Epithelial cell of esophagus (primary cell): ENCODE results near the gene IL18RAP.

Experiments used
- DNase-seq: peaks from one replicate; pipeline ENCODE4 v3.0.0; 2010; ENCODE audit warnings: low read depth
- H3K4me3 ChIP-seq: 2 replicates; pipeline ENCODE4 v1.5.1; 2011; ENCODE audit warnings: mild to moderate bottlenecking, low read length, control low read depth
- TF ChIP-seq, protein P1 (sequence below): IDR thresholded peaks from 2 replicates; pipeline ENCODE4 v1.5.1; 2011; ENCODE audit warnings: low read depth, mild to moderate bottlenecking, low read length, control low read depth, inconsistent platforms; ENCODE audit not compliant: insufficient read depth; ENCODE audit errors: missing control alignments

IL18RAP gene

DNA sequence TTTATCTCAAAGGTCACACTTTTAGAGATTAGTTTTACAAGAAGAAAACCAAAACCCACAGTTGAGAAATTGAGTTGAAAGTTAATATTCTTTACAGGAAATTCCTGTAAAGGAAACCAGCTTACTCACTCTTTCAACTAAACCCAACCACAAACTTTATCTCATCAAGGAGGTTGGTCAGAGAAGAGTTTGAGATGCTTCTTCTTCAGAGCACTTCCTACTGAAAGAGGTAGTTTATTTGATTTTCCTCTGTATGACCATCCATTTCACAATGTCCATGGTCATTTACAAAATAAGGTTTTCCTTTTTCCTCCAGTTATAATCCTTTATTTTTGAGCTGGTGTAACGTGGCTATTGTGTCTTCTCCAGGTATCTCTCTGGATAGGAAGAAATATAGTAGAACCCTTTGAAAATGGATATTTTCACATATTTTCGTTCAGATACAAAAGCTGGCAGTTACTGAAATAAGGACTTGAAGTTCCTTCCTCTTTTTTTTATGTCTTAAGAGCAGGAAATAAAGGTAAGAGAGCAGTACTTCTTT lies 4.5 kb upstream of the IL18RAP start:
- no peak overlapping the region for H3K4me3 ChIP-seq
- DNase-seq: no peak
- TF ChIP-seq, protein P1, sequence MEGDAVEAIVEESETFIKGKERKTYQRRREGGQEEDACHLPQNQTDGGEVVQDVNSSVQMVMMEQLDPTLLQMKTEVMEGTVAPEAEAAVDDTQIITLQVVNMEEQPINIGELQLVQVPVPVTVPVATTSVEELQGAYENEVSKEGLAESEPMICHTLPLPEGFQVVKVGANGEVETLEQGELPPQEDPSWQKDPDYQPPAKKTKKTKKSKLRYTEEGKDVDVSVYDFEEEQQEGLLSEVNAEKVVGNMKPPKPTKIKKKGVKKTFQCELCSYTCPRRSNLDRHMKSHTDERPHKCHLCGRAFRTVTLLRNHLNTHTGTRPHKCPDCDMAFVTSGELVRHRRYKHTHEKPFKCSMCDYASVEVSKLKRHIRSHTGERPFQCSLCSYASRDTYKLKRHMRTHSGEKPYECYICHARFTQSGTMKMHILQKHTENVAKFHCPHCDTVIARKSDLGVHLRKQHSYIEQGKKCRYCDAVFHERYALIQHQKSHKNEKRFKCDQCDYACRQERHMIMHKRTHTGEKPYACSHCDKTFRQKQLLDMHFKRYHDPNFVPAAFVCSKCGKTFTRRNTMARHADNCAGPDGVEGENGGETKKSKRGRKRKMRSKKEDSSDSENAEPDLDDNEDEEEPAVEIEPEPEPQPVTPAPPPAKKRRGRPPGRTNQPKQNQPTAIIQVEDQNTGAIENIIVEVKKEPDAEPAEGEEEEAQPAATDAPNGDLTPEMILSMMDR: no peak

DNA sequence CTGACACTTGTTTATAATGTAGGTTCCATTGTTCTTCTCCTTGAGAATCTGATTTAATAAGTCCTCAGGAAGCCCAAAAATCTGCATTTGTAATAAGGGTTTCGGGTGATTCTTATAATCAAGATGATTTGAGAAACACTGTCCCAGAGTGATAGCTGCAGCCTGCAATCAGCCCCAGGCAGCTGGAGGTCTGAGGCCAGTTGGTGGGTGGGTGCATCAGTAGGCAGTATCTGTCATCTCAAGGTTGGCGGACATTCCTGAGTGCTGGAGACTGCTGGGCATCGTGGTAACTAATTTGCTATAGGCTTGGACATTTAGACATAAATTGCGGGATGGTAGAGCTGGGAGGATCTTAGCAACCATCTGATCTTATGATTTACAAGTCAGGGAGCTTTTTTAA lies 2.7 kb upstream of the IL18RAP start:
- TF ChIP-seq, protein P1: no peak
- DNase-seq: no peak
- H3K4me3 ChIP-seq: no peak overlapping the region

DNA sequence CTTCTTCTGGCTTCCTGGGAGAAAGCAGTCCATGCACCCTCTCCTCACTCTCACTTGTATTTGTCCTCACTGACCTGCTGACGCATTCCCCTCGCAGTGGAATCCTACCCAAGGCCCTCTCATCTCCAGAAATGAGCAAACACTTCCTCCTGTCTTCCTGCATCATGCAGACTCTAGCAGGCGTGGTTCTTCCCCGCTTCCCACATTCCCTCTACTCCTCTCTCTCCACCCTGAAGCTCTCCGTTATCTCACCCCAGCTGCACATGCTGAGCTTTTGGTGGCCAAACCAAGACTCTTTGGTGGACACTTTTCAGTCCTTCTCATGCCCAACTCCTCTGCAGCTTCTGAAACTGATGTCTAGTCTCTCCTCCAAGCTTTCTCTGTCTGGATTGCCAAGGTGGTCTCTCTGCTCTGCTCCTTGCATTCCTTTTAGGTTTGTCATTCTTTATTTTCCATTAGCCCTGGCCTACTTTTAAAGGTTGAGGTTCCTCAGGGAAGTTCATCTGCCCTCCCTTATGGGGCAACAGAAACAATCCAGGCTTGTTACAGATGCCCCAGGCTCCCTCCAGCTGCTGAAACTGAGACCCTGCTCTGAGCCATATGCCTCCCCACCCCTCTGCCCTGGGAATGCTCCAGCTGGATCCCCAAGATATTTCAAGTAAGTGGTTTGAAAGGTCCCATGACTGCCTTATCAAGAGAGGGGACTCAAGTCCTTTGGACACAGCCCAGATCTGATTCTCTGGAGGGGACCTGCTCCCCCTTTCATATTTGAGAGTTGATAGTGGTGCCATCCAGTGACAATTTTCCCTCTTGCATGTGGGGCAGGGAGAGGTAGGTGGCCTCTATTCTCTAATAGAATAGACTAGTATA lies 835 bp upstream of the IL18RAP start:
- DNase-seq: no peak
- H3K4me3 ChIP-seq: no peak overlapping the region
- TF ChIP-seq, protein P1: no peak

- no peak for DNase-seq
- TF ChIP-seq, protein P1: no peak
- no peak overlapping the region for H3K4me3 ChIP-seq
These were observed 408 bp downstream of the IL18RAP start for GRCh38 chr2:102423368-102423767.

GRCh38 chr2:102424754-102425153 lies 1.8 kb downstream of the IL18RAP start:
- DNase-seq: no peak
- TF ChIP-seq, protein P1: no peak
- H3K4me3 ChIP-seq: no peak overlapping the region

- no peak for DNase-seq
- TF ChIP-seq, protein P1: no peak
- H3K4me3 ChIP-seq: no peak overlapping the region
These were observed 2.6 kb downstream of the IL18RAP start for GRCh38 chr2:102425441-102426132.
